Endothelial cell of umbilical vein (primary cell): ENCODE results near the gene F3. TPM values are rescaled to one million over a fixed set of nuclear protein-coding genes. Genes with fewer than 3 reads are reported as not detected.

Experiments
- BruUV-seq: library from RNA; stranded (reverse); fragments of 400-500 nt; replicated peaks from 2 replicates; lab custom pipeline; 2021; lab: Mats Ljungman, UMichigan
- CTCF ChIA-PET: fragments of 300-600, 350-600 bp; sonication (Branson Sonifier 250); formaldehyde crosslinking; loops from one replicate; lab custom pipeline; 2021; ENCODE audit warnings: antibody characterized with exemption, inconsistent platforms; lab: Charles Lee
- POLR2A ChIA-PET: fragments of 300-600, 350-600 bp; sonication (Branson Sonifier 250); formaldehyde crosslinking; loops from one replicate; lab custom pipeline; 2021; ENCODE audit warnings: antibody characterized with exemption, inconsistent platforms; lab: Charles Lee
- DNase-seq: peaks from one replicate; pipeline ENCODE4 v3.0.0-alpha.2; 2011; ENCODE audit warnings: low read depth, low spot score
- FAIRE-seq: peaks from 2 replicates; lab custom pipeline; 2011; peaks lifted over from hg19 to GRCh38; lab: Jason Lieb, UNC
- H2AFZ ChIP-seq: 2 replicates; pipeline ENCODE4 v1.6.0; 2012; ENCODE audit warnings: low read depth, low read length, control low read depth, inconsistent platforms
- H3K27ac ChIP-seq: 2 replicates; pipeline ENCODE4 v1.5.1; 2011; ENCODE audit warnings: low read depth, mild to moderate bottlenecking, control low read depth, low read length, moderate library complexity; ENCODE audit not compliant: insufficient read depth
- H3K27me3 ChIP-seq, 2 experiments: 2 replicates each; pipeline versions ENCODE4 v1.6.0 to v1.6.1; 2011; ENCODE audit warnings: low read length in 2 of 2, mixed read lengths in 1 of 2; ENCODE audit not compliant: control insufficient read depth in 2 of 2, insufficient read depth in 2 of 2
- H3K36me3 ChIP-seq, 2 experiments: 2 replicates in 1 of 2; 3 replicates in 1 of 2; pipeline ENCODE4 v1.5.1; 2011; ENCODE audit warnings: low read length in 2 of 2, mild to moderate bottlenecking in 1 of 2, moderate library complexity in 1 of 2; ENCODE audit not compliant: control insufficient read depth in 2 of 2, insufficient read depth in 2 of 2; ENCODE audit errors: extremely low read depth in 1 of 2
- H3K4me1 ChIP-seq: 3 replicates; pipeline ENCODE4 v1.5.1; 2011; ENCODE audit warnings: mild to moderate bottlenecking, low read length; ENCODE audit not compliant: control insufficient read depth, insufficient read depth; ENCODE audit errors: extremely low read depth
- H3K4me2 ChIP-seq: 2 replicates; pipeline ENCODE4 v1.6.1; 2011; ENCODE audit warnings: low read length, control low read depth, mixed read lengths; ENCODE audit not compliant: insufficient read depth
- H3K4me3 ChIP-seq, 3 experiments: fragments of 200-600 bp in 1 of 3; sonication (generic), shearing (Covaris generic) in 1 of 3; replicated peaks in 1 of 3; 2 replicates each; pipeline ENCODE4 v1.5.1; 2011 to 2016; ENCODE audit warnings: control low read depth in 3 of 3, low read length in 3 of 3, mild to moderate bottlenecking in 2 of 3, inconsistent platforms in 1 of 3, low read depth in 1 of 3, moderate library complexity in 1 of 3; ENCODE audit not compliant: insufficient read depth in 1 of 3
- H3K79me2 ChIP-seq: 2 replicates; pipeline ENCODE4 v1.6.0; 2012; ENCODE audit warnings: low read length, inconsistent platforms; ENCODE audit not compliant: control insufficient read depth, insufficient read depth
- H3K9ac ChIP-seq: replicated peaks from 2 replicates; pipeline ENCODE3; 2011; ENCODE audit warnings: low read length, control low read depth; ENCODE audit not compliant: insufficient read depth; ENCODE audit errors: extremely low read depth
- H3K9me1 ChIP-seq: replicated peaks from 3 replicates; pipeline ENCODE4 v1.6.0; 2011; ENCODE audit warnings: mild to moderate bottlenecking, low read length; ENCODE audit not compliant: control insufficient read depth, insufficient read depth; ENCODE audit errors: extremely low read depth
- H3K9me3 ChIP-seq: replicated peaks from 2 replicates; pipeline ENCODE4 v1.5.1; 2012; ENCODE audit warnings: low read length, inconsistent platforms; ENCODE audit not compliant: control insufficient read depth, insufficient read depth
- H4K20me1 ChIP-seq: replicated peaks from 2 replicates; pipeline ENCODE3; 2011; ENCODE audit warnings: mild to moderate bottlenecking, low read length; ENCODE audit not compliant: control insufficient read depth, insufficient read depth; ENCODE audit errors: extremely low read depth
- EZH2 ChIP-seq: IDR thresholded peaks from 2 replicates; pipeline ENCODE4 v1.6.1; 2012; ENCODE audit warnings: borderline replicate concordance, low read depth, mild to moderate bottlenecking, moderate library complexity, low read length, inconsistent platforms; ENCODE audit not compliant: severe bottlenecking
- FOS ChIP-seq: IDR thresholded peaks from 2 replicates; pipeline ENCODE4 v1.6.1; 2011; ENCODE audit warnings: mild to moderate bottlenecking, low read length, moderate library complexity, borderline replicate concordance; ENCODE audit not compliant: insufficient read depth
- GATA2 ChIP-seq: IDR thresholded peaks from 2 replicates; pipeline ENCODE4 v1.7.0; 2011; ENCODE audit warnings: low read depth, mild to moderate bottlenecking, moderate library complexity, mixed read lengths, low read length; ENCODE audit not compliant: insufficient read length, insufficient read depth
- JUN ChIP-seq: IDR thresholded peaks from 2 replicates; pipeline ENCODE4 v1.6.1; 2011; ENCODE audit warnings: borderline replicate concordance, low read depth; ENCODE audit not compliant: insufficient read length, insufficient read depth
- MYC ChIP-seq: IDR thresholded peaks from one replicate; pipeline ENCODE4 v1.6.1; 2011; ENCODE audit warnings: mild to moderate bottlenecking, low read depth, low read length
- POLR2A ChIP-seq: IDR thresholded peaks from 2 replicates; pipeline ENCODE4 v1.6.1; 2012; ENCODE audit warnings: low read depth, mild to moderate bottlenecking, control low read depth, low read length
- POLR2AphosphoS5 ChIP-seq: IDR thresholded peaks from 2 replicates; pipeline ENCODE4 v1.6.1; 2012; ENCODE audit warnings: low read depth, mild to moderate bottlenecking, control low read depth, low read length, moderate library complexity; ENCODE audit not compliant: insufficient read depth
- dilution Hi-C: fragments of 300-500 bp; cut with MboI; formaldehyde crosslinking; loops from one replicate; pipeline ENCODE4 v1.15.0; 2019; ENCODE audit warnings: low sequenced_read_pairs; ENCODE audit not compliant: extremely low pct_ligation_motif_present
- intact Hi-C: fragments of 100-400 bp; cut with micrococcal nuclease; formaldehyde crosslinking; loops from one replicate; pipeline ENCODE4 v1.10.0; 2022
- polyA plus RNA-seq, 4 experiments: library from polyadenylated mRNA; depleted of rRNA in 3 of 4; stranded (reverse) in 3 of 4; unstranded in 1 of 4; fragments of >200 nt; gene quantifications; 2 replicates each; pipeline versions ENCODE4 v1.2.1 to v1.2.3, GENCODE V29; 2011 to 2012; ENCODE audit warnings: missing spikeins in 1 of 4
- total RNA-seq: library from RNA; stranded (reverse); gene quantifications from 2 replicates; pipeline ENCODE4 v1.2.3, GENCODE V29; 2021
- TF ChIP-seq, protein P1 (sequence below), 2 donors: IDR thresholded peaks; 1 replicate in 1 of 2; 2 replicates in 1 of 2; pipeline ENCODE4 v1.5.1; 2011; ENCODE audit warnings: low read length in 2 of 2, mild to moderate bottlenecking in 2 of 2, moderate library complexity in 2 of 2, control low read depth in 1 of 2, inconsistent platforms in 1 of 2, low read depth in 1 of 2; ENCODE audit not compliant: insufficient read depth in 1 of 2; ENCODE audit errors: extremely low read depth in 1 of 2
- TF ChIP-seq, protein P2 (sequence below): IDR thresholded peaks from 2 replicates; pipeline ENCODE4 v1.6.1; 2011; ENCODE audit not compliant: insufficient read depth, insufficient read length

Gene F3
- total and polyA plus RNA-seq, 2 donors (not counting 3 experiments of a cell fraction or from before 2014, with no cell fraction given) = 1.2 to 2.3 TPM

DNA sequence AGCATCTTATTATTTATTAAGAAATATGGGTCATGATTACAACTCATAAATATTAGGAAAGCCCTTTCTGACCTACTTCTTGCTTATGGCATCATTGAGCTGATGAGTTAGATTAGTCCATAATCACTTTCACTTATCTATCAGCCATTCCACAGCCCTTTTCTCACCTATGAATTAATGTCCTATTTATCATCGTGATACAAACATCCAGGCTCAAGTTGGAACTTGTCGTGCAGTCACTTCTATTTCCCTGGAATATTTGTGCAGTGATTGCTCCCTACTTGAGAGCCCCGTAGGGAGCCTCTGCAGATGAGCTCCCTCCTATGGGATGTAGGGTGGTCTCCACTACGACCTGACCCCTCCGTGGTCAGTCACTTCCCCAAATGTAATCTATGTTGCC, 8.1 kb upstream of the F3 start:
- ChIA-PET POLR2A (no interaction called here), CTCF (interaction anchor here (0.7 to 1.5 kb wide), 2 partner anchors 36 to 494 kb away, joined by 3 to 4 read pairs; no protein-coding TSS in a partner anchor)
- Histone ChIP-seq H3K27me3 (peaks cover 0 to 1% of the 10 kb centered on the region in 2 experiments), H3K4me1 (peaks cover 9% of the 10 kb centered on the region), H3K9me3 (no peaks in the 10 kb centered on the region), H2AFZ (no peak overlapping the region), H3K79me2 (no peaks in the 10 kb centered on the region), H3K36me3 (no peaks in the 10 kb centered on the region), H3K4me3 (no peak overlapping the region), H3K4me2 (no peak overlapping the region), H3K27ac (no peak overlapping the region), H3K9me1 (no peaks in the 10 kb centered on the region), H4K20me1 (no peaks in the 10 kb centered on the region), H3K9ac (no peak overlapping the region)
- FAIRE-seq (no peak), DNase-seq (no peak)
- BruUV-seq = no TSS peak
- TF ChIP-seq, protein P1, sequence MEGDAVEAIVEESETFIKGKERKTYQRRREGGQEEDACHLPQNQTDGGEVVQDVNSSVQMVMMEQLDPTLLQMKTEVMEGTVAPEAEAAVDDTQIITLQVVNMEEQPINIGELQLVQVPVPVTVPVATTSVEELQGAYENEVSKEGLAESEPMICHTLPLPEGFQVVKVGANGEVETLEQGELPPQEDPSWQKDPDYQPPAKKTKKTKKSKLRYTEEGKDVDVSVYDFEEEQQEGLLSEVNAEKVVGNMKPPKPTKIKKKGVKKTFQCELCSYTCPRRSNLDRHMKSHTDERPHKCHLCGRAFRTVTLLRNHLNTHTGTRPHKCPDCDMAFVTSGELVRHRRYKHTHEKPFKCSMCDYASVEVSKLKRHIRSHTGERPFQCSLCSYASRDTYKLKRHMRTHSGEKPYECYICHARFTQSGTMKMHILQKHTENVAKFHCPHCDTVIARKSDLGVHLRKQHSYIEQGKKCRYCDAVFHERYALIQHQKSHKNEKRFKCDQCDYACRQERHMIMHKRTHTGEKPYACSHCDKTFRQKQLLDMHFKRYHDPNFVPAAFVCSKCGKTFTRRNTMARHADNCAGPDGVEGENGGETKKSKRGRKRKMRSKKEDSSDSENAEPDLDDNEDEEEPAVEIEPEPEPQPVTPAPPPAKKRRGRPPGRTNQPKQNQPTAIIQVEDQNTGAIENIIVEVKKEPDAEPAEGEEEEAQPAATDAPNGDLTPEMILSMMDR (IDR thresholded peaks at IDR 0.05; ENCODE audit: extremely low read depth in 1 of 2, insufficient read depth in 1 of 2, low read depth in 1 of 2, low read length in 2 of 2) = no peak
- TF ChIP-seq POLR2AphosphoS5 (no peak), FOS (no peak), MYC (no peak), POLR2A (no peak), EZH2 (no peak), JUN (no peak), GATA2 (no peak)
- TF ChIP-seq, protein P2, sequence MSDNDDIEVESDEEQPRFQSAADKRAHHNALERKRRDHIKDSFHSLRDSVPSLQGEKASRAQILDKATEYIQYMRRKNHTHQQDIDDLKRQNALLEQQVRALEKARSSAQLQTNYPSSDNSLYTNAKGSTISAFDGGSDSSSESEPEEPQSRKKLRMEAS = no peak
- dilution Hi-C loops = loop anchor here (25.0 kb wide), 1 partner anchor 263 kb away; the partner anchor contains the start of gene SLC44A3
- intact Hi-C loops = no loop called here
